Fibroblast of mammary gland (primary cell): ENCODE data around the gene TSPAN32.

Experiments used
- DNase-seq: peaks from one replicate; pipeline ENCODE4 v3.0.0-alpha.2; 2010; ENCODE audit warnings: low read depth
- H3K4me3 ChIP-seq: 2 replicates; pipeline ENCODE4 v1.5.1; 2011; ENCODE audit warnings: low read depth, mild to moderate bottlenecking, low read length, moderate library complexity; ENCODE audit not compliant: control insufficient read depth
- TF ChIP-seq, protein P1 (sequence below): conservative IDR thresholded peaks from 2 replicates; pipeline ENCODE4 v1.5.1; 2011; ENCODE audit warnings: low read depth, low read length, inconsistent platforms; ENCODE audit not compliant: control insufficient read depth, insufficient read depth

TSPAN32 gene, protein sequence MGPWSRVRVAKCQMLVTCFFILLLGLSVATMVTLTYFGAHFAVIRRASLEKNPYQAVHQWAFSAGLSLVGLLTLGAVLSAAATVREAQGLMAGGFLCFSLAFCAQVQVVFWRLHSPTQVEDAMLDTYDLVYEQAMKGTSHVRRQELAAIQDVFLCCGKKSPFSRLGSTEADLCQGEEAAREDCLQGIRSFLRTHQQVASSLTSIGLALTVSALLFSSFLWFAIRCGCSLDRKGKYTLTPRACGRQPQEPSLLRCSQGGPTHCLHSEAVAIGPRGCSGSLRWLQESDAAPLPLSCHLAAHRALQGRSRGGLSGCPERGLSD

DNA sequence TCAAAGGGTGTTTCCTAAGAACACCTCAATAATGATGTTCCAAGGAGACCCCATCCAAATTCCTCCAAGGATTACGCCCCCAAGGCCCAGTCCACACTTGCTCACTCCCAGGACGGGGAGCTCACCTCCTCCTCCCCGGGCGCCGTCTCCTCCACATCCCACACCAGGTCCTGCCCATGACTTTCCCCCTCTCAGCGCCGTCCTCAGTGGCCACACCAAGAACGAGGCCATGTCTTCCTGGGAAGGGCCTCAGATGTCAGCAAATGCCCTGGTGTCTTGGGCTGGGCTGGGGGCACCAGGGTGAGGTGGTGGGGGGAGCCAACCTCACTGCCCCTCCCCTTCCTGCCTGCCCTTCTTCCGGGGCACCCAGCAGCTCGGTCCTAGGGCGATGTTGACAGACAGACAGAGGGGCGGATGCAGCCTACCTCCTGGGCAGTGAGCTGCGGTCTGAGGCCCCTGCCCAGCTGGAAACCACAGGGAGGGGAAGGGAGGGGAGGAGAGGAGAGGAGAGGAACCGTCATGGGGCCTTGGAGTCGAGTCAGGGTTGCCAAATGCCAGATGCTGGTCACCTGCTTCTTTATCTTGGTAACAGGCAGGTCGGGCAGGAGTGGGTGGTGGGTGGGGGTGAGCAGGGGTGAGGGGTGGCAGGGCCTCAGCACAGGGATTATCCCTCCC lies at the start of gene TSPAN32, which contains the start of gene C11orf21:
TSPAN32 (plus strand) TSS at position 383 of the 675 bp plus-strand sequence; CDS start at position 520, 137 bp downstream.
C11orf21 (minus strand) TSS at position 288 of the 675 bp plus-strand sequence; CDS start at position 178, 110 bp downstream.
- TF ChIP-seq, protein P1, sequence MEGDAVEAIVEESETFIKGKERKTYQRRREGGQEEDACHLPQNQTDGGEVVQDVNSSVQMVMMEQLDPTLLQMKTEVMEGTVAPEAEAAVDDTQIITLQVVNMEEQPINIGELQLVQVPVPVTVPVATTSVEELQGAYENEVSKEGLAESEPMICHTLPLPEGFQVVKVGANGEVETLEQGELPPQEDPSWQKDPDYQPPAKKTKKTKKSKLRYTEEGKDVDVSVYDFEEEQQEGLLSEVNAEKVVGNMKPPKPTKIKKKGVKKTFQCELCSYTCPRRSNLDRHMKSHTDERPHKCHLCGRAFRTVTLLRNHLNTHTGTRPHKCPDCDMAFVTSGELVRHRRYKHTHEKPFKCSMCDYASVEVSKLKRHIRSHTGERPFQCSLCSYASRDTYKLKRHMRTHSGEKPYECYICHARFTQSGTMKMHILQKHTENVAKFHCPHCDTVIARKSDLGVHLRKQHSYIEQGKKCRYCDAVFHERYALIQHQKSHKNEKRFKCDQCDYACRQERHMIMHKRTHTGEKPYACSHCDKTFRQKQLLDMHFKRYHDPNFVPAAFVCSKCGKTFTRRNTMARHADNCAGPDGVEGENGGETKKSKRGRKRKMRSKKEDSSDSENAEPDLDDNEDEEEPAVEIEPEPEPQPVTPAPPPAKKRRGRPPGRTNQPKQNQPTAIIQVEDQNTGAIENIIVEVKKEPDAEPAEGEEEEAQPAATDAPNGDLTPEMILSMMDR = no peak
- DNase-seq = no peak
- H3K4me3 ChIP-seq = no peak within 1 kb of the TSS

DNA sequence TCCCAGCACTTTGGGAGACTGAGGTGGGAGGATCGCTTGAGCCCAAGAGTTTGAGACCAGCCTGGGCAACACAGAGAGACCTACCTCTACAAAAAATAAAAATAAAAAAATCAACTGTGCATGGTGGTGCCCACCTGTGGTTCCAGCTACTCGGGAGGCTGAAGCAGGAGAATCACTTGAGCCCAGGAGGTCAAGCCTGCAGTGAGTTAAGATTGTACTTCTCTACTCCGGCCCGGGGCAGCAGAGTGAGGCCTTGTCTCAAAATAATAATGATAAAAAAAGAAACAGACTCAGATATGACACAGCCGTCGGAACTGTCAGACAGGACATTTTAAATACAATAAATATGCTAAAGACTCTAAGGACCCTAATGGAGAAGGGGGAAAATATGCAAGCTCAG lies 49.8 kb upstream of the TSPAN32 start:
- H3K4me3 ChIP-seq = no peak overlapping the region
- TF ChIP-seq, protein P1 = no peak
- no peak for DNase-seq

DNA sequence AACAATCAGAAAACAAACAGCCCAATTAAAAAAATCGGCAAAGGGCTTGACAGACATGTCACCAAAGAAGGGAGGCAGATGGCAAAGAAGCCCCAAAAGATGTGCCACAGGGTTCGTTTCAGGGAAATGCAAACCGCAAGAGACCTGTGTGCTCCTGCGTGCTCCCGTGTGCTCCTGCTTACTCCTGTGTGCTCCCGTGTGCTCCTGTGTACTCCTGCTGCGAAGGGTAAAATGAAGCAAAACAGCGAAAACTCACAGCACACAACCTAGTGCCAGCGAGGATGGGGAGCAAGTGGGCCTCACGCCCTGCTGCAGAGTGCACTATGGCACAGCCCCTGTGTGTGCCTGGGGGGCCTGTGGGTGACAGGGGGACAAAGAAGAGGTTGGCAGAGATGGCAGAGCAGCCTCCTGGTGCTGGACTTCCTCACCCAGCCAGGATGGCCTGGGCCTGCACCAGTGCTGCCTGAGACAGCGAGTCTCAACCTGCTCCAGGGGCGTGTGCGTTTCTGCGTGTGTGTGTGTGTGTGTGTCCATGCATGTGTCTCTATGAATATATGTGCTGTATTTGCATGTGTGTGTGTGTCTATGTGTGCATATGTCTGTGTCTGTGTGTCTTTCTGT lies 45.4 kb upstream of the TSPAN32 start:
- H3K4me3 ChIP-seq = no peak overlapping the region
- no peak for DNase-seq

DNA sequence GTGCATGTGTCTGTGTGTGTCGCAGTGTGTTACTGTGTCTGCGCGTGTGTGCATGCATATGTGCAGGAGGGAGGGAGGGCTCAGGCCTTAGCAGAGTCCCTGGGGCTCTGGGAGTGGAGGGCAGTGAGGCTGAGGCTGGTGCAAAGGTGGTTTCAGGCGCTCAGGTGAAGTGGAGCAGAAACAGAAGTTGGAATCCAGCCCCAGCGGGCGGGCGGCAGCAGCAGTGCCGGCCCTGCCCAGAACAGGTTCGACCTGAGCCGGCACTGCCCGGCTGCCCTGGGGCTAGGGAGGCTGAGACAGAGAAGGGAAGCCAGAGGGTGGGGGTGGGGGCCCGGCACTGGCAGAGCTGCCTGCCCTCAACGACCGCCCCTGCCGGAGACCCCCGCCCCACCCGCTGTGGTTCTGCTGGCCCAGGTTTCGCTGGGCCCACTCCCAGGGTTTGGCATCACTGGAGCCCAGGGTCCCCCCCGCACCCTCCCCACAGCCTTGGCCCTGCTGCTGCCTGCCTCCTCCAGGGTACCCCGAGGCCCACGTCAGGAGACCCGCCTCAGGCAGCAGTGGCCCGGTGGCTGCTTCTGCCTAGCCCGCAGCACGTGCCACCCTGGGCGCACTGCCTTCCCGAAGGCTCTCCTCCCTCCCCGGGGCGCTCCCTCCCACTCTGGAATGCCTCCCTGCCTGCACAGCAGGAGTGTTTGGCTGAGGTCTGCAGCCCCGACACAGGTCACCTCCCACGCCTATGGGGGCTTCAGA lies 44.7 kb upstream of the TSPAN32 start:
- TF ChIP-seq, protein P1 = no peak
- DNase-seq = no peak
- H3K4me3 ChIP-seq = no peak overlapping the region

More for the DNA sequence above, 45.4 kb upstream of the TSPAN32 start:
- TF ChIP-seq, protein P1 = no peak

DNA sequence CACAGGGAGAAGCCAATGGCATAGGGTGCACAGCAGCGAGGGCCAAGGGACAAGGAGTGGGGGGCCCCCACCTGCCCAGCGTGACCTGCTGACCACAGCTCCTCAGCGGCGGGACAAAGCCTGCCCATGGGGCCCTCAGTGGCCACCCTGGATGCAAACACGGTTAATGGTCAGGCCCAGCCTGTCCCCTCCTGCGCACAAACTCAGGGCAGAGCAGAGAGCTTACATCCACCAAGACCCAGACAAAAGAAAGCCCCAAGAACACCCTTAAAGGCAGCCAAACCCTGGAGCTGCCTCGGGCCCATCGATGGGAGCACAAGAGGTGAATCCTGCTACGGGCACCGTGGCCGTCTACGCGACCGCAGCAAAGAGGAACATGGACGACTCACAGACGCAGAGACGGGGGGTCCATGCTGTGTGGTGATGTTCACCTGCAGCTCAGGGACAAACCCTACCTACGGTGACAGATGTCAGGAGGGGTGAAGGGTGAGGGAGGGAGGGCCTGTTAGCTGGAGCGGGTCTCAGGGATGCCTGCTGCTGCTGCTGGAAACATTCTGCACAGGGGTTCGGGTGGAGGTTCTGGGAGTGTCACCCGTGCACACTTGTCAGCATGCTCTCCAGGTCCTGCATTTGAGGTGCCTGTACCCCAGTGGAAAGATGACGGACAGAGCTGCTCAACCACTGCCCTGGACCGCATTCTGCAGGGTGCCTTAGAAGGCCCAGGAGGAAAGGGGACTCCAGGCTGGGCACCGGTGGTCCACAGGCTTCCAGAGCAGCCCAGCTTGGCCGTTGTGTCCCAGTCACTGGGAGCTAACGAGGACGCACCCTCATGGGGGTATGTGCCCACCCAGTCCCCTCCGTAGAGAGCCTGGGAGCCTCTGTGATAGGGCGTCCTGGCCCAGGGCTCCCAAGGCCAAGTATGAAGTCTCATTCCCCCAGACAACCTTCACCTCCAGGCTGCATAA lies 43.0 kb upstream of the TSPAN32 start:
- DNase-seq = no peak
- TF ChIP-seq, protein P1 = no peak
- no peak overlapping the region for H3K4me3 ChIP-seq
